GM12872 (cell line): ENCODE measurements around the gene CCDC187.

ENCODE experiments used
- TF ChIP-seq, protein P1 (sequence below): IDR thresholded peaks from 3 replicates; pipeline ENCODE4 v1.5.1; 2011; ENCODE audit warnings: low read depth, mild to moderate bottlenecking, low read length, moderate library complexity; ENCODE audit not compliant: insufficient read depth

Gene CCDC187

DNA sequence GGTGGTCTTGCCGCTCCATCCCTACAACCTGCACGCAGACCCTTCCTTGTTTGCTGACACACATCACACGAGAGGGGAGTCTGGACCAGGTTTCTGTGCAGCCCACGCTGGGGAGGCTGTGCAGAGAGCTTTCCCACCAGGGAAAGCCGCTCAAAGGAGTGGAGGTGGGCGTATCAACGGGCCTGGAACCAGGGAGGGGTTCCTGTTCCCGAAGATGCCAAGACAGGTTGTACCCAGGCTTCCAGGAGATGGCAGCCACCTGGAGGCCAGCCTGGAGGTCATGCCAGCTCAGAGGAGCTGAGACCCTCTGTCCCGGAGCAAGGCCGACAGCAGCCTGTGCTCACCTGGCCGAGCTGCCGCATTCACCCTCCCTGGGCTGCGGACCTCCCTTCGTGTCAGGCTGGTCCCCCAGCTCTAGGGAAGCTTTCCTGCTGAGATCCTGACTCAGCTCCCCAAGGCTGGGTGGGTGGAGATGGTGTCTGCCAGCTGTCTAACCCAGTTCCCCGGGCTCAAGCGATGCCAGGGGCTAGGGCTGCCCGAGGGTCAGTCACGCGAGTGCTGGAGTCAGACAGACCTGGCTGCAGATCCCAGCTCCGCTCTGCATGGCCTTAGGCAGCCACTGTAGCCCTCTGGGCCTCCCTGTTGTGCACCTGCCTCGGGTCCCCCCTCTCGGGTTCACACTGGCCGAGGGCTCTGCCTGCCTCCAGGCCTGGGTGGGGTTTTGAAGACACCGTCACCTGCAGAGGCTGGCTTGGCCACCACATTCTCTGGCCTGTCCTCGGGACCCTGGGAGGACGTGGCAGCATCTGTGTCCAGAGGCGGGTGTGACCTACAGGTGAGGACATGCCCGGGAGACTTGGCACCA lies 29.7 kb downstream of the CCDC187 start:
- TF ChIP-seq, protein P1, sequence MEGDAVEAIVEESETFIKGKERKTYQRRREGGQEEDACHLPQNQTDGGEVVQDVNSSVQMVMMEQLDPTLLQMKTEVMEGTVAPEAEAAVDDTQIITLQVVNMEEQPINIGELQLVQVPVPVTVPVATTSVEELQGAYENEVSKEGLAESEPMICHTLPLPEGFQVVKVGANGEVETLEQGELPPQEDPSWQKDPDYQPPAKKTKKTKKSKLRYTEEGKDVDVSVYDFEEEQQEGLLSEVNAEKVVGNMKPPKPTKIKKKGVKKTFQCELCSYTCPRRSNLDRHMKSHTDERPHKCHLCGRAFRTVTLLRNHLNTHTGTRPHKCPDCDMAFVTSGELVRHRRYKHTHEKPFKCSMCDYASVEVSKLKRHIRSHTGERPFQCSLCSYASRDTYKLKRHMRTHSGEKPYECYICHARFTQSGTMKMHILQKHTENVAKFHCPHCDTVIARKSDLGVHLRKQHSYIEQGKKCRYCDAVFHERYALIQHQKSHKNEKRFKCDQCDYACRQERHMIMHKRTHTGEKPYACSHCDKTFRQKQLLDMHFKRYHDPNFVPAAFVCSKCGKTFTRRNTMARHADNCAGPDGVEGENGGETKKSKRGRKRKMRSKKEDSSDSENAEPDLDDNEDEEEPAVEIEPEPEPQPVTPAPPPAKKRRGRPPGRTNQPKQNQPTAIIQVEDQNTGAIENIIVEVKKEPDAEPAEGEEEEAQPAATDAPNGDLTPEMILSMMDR: no peak

DNA sequence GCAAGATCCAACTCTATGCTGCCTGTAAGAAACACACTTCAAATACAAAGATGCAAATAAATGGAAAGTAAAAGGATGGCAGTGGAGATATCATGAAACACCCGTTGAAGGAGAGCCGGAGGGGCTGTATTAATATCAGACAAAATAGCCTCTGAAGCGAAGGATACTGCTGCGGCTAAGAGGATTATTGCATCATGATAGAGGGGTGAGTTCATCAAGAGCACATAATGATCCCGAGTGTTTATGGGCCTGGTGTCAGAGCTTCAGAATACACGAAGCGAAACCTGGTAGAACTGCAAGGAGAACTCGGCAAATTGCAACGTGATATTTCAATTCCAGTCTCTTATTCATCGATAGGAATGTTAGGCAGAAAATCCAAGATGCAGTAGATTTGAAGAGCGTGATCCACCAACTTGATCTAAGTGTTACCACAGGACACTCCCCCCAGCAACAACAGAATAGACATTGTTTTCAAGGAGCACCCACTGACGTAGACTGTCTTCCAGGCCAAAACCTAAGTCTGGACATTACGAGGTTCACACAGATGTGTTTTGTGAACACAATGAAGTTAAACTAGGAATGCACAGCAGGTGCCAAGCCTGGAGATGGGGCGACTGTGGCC lies 30.5 kb downstream of the CCDC187 start:
- TF ChIP-seq, protein P1: no peak

DNA sequence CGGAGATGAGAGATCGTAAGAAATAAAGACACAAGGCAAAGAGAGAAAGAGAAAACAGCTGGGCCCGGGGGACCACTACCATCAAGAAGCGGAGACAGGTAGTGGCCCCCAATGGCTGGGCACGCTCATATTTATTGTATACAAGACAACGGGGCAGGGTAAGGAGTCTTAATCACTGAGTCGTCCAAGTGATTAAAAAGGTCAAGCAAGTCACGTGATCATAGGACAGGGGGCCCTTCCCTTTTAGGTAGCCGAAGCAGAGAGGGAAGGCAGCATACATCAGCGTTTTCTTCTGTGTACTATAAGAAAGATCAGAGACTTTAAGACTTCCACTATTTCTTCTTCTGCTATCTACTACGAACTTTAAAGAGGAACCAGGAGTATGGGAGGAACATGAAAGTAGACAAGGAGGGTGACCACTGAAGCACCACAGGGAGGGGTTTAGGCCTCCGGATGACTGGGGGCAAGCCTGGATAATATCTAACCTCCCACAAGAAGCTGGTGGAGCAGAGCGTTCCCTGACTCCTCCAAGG lies 33.7 kb downstream of the CCDC187 start:
- TF ChIP-seq, protein P1: no peak

DNA sequence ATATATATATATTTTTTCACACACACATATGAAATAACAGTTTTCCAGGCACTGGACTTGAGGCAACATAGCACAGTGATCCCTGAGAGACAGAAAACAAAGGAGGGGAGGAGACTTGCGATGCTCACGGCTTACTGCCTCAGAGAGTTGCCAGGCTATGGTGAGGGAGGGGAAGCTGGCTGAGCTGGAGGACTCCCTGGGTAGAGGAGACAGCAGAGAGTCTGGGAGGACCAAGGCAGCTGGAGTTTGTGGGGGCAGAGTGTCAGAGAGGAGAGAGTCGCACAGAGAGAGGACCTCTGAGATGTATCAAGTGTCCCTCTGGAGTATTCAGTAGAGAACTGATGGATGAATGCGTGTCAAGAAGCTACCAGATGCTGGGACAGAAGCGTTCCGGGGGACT lies 35.2 kb downstream of the CCDC187 start:
- TF ChIP-seq, protein P1: no peak

DNA sequence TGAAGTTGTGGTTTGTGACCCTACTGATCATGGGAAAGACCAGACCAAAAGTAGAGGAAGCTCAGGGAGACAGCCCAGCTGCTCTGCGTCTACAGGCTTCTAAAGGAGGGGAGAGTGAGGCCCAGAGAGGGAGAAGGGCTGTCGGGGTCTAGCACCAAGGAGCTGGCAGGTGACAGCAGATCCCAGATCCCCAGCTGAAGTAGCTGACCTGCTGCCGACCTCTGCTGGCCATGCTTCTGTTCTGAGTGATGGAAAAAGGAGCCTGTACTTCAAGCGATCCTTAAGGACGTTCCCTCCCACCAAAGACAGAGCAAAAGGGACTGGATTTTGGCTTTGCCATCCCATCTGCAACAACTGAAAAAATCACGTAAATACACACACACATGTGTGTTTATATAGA lies 35.6 kb downstream of the CCDC187 start:
- TF ChIP-seq, protein P1: 0 out of 3 replicates have a peak, but pooled peaks have one; percentile 19

DNA sequence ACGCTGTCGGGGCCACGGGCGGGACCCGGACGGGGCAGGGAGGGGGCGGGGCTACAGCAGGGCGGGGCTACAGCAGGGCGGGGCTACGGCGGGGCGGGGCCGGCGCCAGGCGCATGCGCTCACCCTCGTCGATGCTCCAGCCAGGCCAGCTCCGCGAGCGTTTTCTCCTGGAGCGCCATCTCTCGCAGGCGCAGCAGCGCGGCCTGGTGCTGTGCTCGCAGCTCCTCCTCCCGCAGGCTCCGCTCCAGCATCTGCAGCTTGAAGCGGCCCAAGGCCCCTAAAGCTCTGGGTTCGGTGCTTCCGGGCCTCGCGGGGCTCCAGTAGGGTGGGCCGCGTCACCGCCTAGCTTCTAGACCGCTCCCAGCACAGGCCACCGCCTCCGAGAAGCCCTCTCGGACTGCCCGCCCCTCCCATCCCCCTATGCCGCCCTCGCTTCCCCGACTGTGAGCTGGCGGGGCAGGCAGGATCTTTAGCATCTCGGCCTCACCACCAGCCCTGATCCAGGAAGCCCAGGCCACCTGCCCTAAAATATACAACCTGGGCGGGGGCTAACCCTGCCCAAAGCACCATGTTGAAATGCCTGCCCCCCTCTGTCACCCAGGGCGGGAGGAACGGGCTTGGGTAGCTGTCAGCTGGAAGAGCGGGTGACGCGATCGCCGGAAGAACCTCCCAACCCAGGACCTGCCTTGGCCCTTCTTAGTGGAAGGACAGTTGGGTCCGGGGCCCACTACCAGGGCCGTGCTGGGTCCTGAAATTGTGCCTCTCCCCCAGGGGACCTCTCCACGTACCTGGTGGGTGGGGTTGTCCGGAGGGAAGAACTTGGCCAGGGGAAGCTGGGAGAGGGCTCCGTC lies 36.4 kb downstream of the CCDC187 start:
- TF ChIP-seq, protein P1: peak; percentile 40; the same call in 2 of the 3 replicates
